Neuron (in vitro differentiated cells): Measurements from ENCODE around the gene IER5.

Experiments
- H2AFZ ChIP-seq: one replicate; pipeline ENCODE4 v1.6.1; 2013; ENCODE audit warnings: low read depth, mild to moderate bottlenecking, inconsistent platforms, low read length, moderate library complexity
- H3K27me3 ChIP-seq: one replicate; pipeline ENCODE4 v1.6.1; 2013; ENCODE audit warnings: low read length; ENCODE audit not compliant: insufficient read depth
- H3K36me3 ChIP-seq: one replicate; pipeline ENCODE4 v1.6.1; 2013; ENCODE audit warnings: low read length; ENCODE audit not compliant: insufficient read depth
- H3K4me1 ChIP-seq: one replicate; pipeline ENCODE4 v1.6.1; 2013; ENCODE audit warnings: low read length; ENCODE audit not compliant: insufficient read depth
- H3K4me3 ChIP-seq: 2 replicates; pipeline ENCODE4 v1.5.1; 2013; ENCODE audit warnings: mild to moderate bottlenecking, low read length, moderate library complexity
- H3K9me3 ChIP-seq: one replicate; pipeline ENCODE4 v1.6.1; 2013; ENCODE audit warnings: low read length

The IER5 gene

DNA sequence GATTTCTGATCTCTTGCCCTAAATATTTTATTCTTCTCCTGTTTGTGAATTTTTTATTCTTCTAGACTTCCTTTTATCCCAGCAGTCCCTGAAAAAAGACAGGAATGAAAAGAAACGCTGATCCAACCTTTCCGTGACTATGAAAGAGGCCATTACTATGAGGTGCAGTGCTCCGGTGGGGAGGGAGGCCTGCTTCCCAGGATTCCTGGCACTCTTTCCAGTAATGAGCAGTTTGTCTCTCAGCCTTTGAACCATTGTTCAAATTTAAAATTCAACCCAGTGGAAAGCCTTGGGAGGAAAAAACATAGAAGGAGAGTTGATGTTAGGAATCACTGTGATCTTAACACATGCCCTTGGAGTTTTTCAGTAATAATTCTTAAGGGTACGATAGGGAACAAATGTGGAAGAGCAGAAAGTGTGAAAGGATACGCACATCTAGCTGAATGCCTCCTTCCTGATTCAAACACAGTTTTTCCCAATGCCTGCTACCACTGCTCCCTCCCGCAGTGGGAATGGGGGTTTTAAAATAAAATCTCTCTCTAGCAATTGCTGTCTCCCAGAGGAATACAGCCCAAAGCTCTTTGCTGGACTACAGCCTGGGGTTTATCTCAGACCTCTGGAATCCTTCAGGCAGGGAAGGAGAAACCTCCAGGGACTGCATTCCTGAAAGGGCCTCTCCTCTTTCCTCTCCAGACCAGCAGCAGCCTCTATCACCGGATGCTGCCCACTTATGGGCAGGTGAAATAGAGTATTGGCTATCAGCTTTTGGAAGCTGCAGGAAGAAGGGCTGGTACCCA is 6.1 kb downstream of the IER5 start:
- no peak overlapping the region for H2AFZ ChIP-seq

DNA sequence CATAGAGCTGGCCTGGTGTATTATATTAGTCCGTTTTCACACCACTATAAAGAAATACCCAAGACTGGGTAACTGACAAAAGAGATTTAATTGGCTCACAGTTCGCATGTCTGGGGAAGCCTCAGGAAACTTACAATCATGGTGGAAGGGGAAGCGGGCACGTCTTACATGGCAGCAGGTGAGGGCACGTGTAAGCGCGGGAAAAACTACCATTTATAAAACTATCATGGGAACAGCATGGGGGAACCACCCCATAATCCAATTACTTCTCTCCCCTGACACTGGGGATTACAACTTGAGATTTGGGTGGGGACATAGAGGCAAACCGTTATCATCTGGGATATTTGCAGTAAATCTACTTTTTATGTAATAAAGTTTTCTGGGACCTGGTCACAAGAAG is 6.8 kb downstream of the IER5 start:
- H3K9me3 ChIP-seq = no peaks in the 10 kb centered on the region
- H3K4me1 ChIP-seq = peaks cover 50% of the 10 kb centered on the region
- no peak overlapping the region for H3K4me3 ChIP-seq
- no peaks in the 10 kb centered on the region for H3K27me3 ChIP-seq
- H3K36me3 ChIP-seq = no peaks in the 10 kb centered on the region
- no peak overlapping the region for H2AFZ ChIP-seq

More for the DNA sequence above, 6.1 kb downstream of the IER5 start:
- no peak overlapping the region for H3K4me3 ChIP-seq
- H3K27me3 ChIP-seq = no peaks in the 10 kb centered on the region
- no peaks in the 10 kb centered on the region for H3K9me3 ChIP-seq
- H3K4me1 ChIP-seq = peaks cover 46% of the 10 kb centered on the region
- no peaks in the 10 kb centered on the region for H3K36me3 ChIP-seq

DNA sequence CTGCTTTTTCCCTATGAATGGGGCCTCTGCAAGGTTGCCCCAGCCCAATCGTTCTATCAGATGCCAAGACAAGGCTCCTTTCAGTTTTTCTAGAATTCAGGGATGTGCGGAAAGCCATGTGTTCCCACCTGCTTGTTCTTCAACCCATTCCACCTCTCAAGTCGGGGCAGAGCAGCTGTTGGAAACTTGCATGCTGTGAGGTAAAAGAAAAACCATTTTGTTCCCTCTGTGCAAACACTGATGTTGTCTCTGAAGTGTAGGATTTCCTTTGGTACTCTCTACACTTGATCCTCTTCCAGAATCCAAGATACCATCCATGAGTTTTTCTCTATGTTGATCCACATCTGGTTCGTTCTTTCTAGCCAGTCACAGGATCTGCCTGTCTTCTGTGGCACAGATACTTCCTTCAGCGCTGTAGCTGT is 7.3 kb downstream of the IER5 start:
- no peak overlapping the region for H2AFZ ChIP-seq
- no peaks in the 10 kb centered on the region for H3K9me3 ChIP-seq
- peaks cover 48% of the 10 kb centered on the region for H3K4me1 ChIP-seq
- no peaks in the 10 kb centered on the region for H3K27me3 ChIP-seq
- no peak overlapping the region for H3K4me3 ChIP-seq
- H3K36me3 ChIP-seq = no peaks in the 10 kb centered on the region

DNA sequence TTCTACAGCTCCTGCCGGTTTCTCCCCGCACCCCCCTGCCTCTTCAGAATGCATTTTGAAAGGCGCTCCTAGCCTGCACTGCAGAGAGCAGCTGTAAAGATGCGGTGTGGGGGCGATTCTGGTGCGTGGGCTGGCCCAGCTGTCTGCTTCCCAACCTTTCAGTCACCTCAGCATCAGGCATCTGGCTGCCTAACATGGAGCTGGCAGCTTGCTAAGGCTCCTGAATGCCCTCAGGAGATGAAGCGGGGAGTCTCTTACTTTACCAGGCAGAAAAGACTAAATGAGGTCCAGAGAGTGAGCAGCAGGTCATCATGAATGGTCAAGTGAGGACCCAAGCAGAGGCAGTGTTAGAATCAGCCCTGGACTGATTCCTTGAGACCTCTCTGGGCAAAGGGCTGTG is 8.7 kb downstream of the IER5 start:
- Histone ChIP-seq H3K4me3 (no peak overlapping the region), H3K9me3 (no peaks in the 10 kb centered on the region), H3K27me3 (no peaks in the 10 kb centered on the region), H3K4me1 (peaks cover 37% of the 10 kb centered on the region), H2AFZ (no peak overlapping the region), H3K36me3 (no peaks in the 10 kb centered on the region)

DNA sequence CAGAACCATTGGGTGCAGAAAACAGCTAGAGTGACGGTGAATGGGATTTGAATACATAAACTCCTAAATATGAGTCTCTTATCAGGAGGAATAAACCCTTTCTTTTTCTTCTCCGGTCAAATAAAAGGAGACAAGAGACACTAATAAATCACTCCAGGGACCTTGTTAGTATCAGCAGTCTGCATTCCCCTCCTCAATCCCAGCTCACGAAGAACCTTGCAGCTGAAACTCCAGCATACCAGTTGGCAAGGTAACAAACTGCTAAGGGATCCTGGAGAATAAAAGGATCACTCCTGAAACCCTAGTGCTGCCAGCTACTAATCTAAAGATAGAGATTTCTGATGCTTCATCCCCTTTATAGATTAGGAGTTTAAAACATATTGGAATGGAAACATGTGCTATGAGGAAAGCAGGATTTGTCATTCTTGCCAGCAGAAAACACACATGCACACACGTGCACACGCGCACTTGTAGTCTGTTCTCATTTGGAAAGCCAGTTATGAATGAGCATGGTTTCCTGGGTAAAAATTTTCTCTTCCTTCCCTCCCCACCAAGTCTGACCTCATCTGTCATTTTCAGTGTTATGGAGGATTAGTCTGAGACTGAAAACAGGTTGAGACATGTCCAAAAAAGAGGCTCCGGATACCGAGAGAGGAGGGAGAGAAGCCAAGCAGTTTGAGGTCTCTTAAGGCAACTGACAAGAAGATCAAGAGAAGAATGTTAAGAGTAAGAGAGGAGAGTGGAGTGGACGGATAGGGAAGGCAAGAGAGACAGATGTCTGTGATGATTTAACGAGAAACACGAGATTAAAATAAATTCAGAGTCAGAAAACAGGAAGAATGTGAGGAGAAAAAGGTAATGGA is 10.9 kb downstream of the IER5 start:
- Histone ChIP-seq H3K9me3 (no peaks in the 10 kb centered on the region), H3K36me3 (no peaks in the 10 kb centered on the region), H2AFZ (no peak overlapping the region), H3K4me3 (no peak overlapping the region), H3K4me1 (peaks cover 45% of the 10 kb centered on the region), H3K27me3 (no peaks in the 10 kb centered on the region)

DNA sequence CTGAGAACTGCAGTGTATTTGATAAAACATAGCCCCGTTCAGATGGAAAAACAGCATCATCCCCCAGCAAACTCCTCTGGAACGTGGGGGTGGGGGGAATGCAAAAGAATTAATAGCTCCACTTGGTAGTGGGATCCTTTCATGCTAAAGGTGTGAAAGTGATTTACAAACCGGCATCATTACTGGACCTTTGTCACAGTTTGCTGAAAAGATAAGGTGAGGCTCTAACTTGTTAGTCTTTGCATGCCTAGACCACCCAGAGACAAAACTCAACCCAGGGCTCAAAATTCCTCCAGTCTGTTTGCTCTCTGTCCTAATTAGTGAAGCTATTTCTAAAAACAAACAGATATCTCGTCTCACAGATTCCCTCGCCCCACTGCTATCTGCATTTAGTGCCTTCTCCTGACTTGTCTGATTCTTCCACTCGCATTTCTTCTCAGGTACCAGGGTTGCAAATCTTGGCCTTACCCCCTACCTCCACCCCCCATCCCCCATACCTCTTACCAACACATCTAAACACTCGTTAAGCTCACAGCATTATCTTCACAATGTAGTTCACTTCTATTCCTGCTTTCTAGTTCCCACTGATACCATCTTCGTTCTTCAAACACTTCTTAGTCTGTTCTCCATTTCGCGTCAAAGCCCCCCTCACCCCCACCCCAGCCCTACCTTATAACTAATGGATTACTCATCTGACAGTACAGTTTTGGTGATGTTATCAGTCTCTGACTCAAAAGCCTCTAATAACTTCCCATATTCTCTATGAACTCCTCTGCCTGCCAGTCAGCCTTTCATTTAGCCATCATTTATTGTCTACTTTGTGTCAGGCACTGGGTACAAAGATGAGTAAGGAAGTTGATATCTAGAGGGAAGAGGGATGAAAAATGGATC is 11.8 kb downstream of the IER5 start:
- H3K27me3 ChIP-seq = no peaks in the 10 kb centered on the region
- no peaks in the 10 kb centered on the region for H3K9me3 ChIP-seq
- H3K4me3 ChIP-seq = no peak overlapping the region
- no peaks in the 10 kb centered on the region for H3K36me3 ChIP-seq
- no peak overlapping the region for H2AFZ ChIP-seq
- H3K4me1 ChIP-seq = peaks cover 43% of the 10 kb centered on the region

DNA sequence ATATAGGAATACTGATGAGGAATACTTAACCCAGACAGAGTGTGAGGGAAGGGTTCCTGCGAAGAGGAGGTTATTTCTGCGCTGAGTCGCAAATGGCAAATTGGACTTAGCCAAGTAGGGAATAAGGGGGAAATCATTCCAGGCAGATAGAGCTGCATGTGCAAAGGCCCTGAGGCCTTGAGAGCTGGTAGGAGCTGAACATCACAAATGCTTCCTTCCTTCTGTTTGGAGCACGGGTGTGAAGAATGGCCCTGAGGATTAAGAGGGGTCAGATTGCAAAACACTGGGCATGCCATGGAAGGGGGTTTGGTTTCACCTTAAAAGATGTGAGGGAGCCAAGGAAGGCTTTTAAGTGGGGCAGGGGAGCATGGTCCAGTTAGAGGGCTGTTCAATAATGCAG is 12.4 kb downstream of the IER5 start:
- no peak overlapping the region for H2AFZ ChIP-seq
- no peaks in the 10 kb centered on the region for H3K36me3 ChIP-seq
- H3K9me3 ChIP-seq = no peaks in the 10 kb centered on the region
- no peaks in the 10 kb centered on the region for H3K27me3 ChIP-seq
- no peak overlapping the region for H3K4me3 ChIP-seq
- H3K4me1 ChIP-seq = peaks cover 47% of the 10 kb centered on the region

DNA sequence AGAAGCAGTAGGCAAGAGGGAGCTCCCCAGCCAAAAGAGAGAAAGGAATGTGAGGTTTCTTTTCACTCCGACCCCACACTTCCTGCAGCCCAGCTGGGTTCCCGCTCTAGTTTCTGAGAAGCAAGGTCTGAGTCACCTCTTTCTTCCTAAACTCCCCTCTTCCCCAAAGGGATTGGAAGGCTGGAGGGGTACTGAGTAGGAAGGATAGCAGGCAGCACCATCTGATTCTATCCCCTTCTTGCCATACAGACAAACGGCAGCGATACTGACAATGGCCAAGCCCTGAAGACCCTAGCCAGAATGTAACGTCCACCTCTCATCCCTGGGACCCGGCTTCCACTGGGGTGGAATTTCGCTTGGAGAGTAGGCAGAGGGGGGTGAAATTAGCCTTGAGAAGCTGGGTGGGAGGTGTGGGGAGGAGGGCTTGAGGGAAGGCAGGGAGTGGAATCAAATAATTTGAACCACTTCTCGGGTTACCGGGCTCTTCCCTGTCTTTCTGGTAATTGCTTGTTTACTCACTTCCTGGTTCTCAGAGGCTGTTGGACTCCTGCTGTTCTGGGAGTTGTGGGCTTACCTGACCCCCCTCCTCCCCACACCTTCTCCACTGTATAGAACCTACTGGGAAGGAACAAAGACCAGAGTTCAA is 13.2 kb downstream of the IER5 start:
- H3K27me3 ChIP-seq = no peaks in the 10 kb centered on the region
- H3K4me3 ChIP-seq = no peak overlapping the region
- H3K4me1 ChIP-seq = peaks cover 44% of the 10 kb centered on the region
- no peaks in the 10 kb centered on the region for H3K9me3 ChIP-seq
- no peaks in the 10 kb centered on the region for H3K36me3 ChIP-seq
- no peak overlapping the region for H2AFZ ChIP-seq

DNA sequence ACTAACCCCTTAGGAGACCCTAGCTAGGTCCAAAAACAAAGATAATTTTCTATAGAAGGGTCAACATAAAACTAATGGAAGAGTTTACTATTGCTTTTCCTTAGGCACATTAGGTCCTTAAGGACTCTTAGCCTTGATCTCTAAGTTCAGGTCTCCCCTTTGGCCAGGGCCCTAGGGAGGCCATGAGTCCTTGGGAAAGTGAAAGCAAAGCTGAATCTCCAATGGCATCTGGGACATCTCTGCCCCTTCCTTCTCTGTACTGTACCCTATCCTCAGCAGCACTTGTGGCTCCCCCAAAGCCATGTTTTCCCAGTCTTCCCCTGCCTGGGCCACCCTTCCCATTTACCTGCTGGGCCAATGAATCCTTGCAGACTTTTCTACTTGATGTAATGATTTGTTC is 14.3 kb downstream of the IER5 start:
- H3K4me1 ChIP-seq = peaks cover 38% of the 10 kb centered on the region
- H3K4me3 ChIP-seq = no peak overlapping the region
- H3K36me3 ChIP-seq = no peaks in the 10 kb centered on the region
- no peaks in the 10 kb centered on the region for H3K27me3 ChIP-seq
- no peak overlapping the region for H2AFZ ChIP-seq
- no peaks in the 10 kb centered on the region for H3K9me3 ChIP-seq

DNA sequence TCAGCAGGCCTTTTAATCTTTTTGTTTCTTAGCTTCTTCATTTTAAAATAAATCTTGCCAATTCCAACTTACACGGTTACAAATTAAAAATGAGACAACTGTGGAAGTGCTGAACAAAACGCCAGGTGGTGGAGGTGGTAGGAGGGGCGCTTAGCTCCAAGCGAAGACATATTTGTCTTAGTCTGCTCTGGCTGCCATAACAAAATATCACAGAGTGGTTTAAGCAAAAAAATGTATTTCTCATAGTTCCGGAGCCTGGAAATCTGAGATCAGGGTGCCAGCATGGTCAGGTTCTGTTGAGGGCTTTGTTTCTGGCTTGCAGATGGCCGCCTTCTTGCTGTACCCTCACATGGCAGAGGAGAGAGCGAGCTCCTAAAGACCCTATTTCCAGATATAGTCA is 14.9 kb downstream of the IER5 start:
- H3K4me3 ChIP-seq = peak overlapping the region; percentile 88
- no peaks in the 10 kb centered on the region for H3K27me3 ChIP-seq

DNA sequence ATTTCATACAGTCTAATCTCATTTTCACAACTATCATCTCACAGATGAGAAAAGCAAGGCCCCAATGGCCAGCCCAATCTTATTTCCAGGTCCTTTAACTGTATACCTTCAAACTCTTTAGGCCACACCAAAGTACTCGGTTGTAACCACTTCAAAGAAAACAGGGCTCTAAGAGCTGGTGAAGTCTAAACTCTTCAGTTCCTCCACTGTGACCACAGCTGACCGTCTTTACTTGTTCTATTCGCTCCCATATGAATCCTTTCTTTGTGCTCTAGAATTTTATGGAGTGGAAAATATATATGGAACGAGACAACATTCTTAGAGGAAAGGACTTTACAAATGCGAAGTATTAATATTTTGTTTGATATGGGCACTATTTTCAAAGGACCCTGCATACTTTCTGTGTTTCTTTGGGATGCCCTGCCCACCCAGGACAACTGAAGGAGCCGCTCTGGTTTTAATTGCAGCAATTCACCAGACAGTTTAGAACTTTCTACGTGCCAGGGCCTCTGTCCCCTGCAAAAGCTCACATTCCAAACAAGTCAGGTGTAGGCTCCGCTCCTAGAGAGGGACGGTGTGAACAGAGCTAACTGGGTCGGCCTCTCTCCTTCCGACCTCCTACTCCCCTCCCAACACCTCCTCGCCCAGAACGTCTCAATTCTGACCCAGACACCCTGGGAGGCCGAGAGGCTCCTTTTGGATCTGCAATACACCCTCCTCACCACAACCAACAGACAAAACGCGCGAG is 15.7 kb downstream of the IER5 start:
- Histone ChIP-seq H3K4me1 (peaks cover 36% of the 10 kb centered on the region), H2AFZ (peak overlapping the region; percentile 84), H3K27me3 (no peaks in the 10 kb centered on the region), H3K4me3 (peak overlapping the region; percentile 88), H3K36me3 (no peaks in the 10 kb centered on the region), H3K9me3 (no peaks in the 10 kb centered on the region)

More for the DNA sequence above, 14.9 kb downstream of the IER5 start:
- no peaks in the 10 kb centered on the region for H3K9me3 ChIP-seq
- H3K36me3 ChIP-seq = no peaks in the 10 kb centered on the region
- peaks cover 38% of the 10 kb centered on the region for H3K4me1 ChIP-seq
- H2AFZ ChIP-seq = no peak overlapping the region

DNA sequence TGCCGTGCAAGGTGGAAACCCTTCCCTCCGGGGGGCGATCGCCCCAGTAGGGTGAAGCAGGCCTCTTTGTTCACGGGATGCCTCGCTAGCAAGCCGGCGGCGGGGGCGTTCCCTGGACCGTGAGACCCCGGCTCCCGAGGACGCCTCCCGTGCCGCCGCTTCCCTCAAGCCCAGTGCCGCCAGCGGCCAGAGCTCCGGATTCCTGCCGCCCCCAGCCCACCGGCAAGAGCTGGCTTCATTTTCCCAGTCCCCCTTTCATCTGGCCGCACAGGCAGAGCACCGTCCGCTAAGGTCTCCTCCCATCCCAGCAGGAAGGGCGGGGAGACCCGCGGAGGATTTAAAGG is 16.3 kb downstream of the IER5 start:
- no peaks in the 10 kb centered on the region for H3K36me3 ChIP-seq
- peak overlapping the region; percentile 84 for H2AFZ ChIP-seq
- H3K27me3 ChIP-seq = no peaks in the 10 kb centered on the region
- no peaks in the 10 kb centered on the region for H3K9me3 ChIP-seq
- H3K4me3 ChIP-seq = peak overlapping the region; percentile 88
- peaks cover 34% of the 10 kb centered on the region for H3K4me1 ChIP-seq
